Measurements from ENCODE around the gene LIFR.
"Not testable (repeated sequence)": the region's sequence is repeated elsewhere in the genome, so short reads cannot be mapped to it uniquely, and the experiment has no call there.

LIFR gene

GRCh38 chr5:38601863-38602298 lies 45.4 kb upstream of the LIFR start:
- peaks cover 19 to 31% of the 10 kb centered on the region in 2 experiments for H3K4me1 ChIP-seq (ENCODE audit: control insufficient read depth in 1 of 2, insufficient read depth in 2 of 2, low read length in 2 of 2)

GRCh38 chr5:38601133-38601862 lies 44.9 kb upstream of the LIFR start:
- H4K12ac ChIP-seq (ENCODE audit: low read depth, low read length), result no peak overlapping the region
- H3K4me1 ChIP-seq (ENCODE audit: control insufficient read depth in 1 of 2, insufficient read depth in 2 of 2, low read length in 2 of 2), result peaks cover 19 to 31% of the 10 kb centered on the region in 2 experiments
- H3K4me3 ChIP-seq (ENCODE audit: low read depth, low read length), result no peak overlapping the region
- H3K79me1 ChIP-seq (ENCODE audit: low read length), result peaks cover 20% of the 10 kb centered on the region
- no peak overlapping the region for H3K4ac ChIP-seq (ENCODE audit: low read depth, low read length)
- no peak overlapping the region for H3K9ac ChIP-seq (ENCODE audit: low read length)
- no peak overlapping the region for H4K8ac ChIP-seq (ENCODE audit: low read depth, low read length)
- H3K27ac ChIP-seq (ENCODE audit: low read depth, low read length), result no peak overlapping the region
- DNase-seq, result no peak
- no peak overlapping the region for H2AK5ac ChIP-seq (ENCODE audit: low read length)
- peak overlapping the region; percentile 6 for H3K14ac ChIP-seq (ENCODE audit: low read length)
- H3K36me3 ChIP-seq (ENCODE audit: control insufficient read depth in 1 of 2, insufficient read depth in 2 of 2, low read length in 2 of 2), result no peaks in the 10 kb centered on the region
- H3K4me2 ChIP-seq (ENCODE audit: low read length), result no peak overlapping the region
- H3K9me3 ChIP-seq (ENCODE audit: insufficient read depth, low read depth, low read length), result no peaks in the 10 kb centered on the region
- no peak overlapping the region for H3K18ac ChIP-seq (ENCODE audit: low read length)
- peak overlapping the region; percentile 58 for H4K91ac ChIP-seq (ENCODE audit: low read depth, low read length)
- H2BK5ac ChIP-seq (ENCODE audit: low read depth, low read length, poor library complexity), result no peak overlapping the region
- H3K27me3 ChIP-seq (ENCODE audit: insufficient read depth, low read length), result no peaks in the 10 kb centered on the region
- WGBS (ENCODE audit: extremely low coverage, insufficient coverage, insufficient read length), result no CpG with 5 or more reads among the region's 5 CpGs
- no peak overlapping the region for H2AFZ ChIP-seq (ENCODE audit: insufficient read depth, low read length, poor library complexity)
- H3K23ac ChIP-seq (ENCODE audit: low read length), result no peak overlapping the region
- H2BK120ac ChIP-seq (ENCODE audit: insufficient read depth, low read length, poor library complexity), result peak overlapping the region; percentile 10
- H2BK12ac ChIP-seq (ENCODE audit: low read length), result peak overlapping the region; percentile 72
- peaks cover 2% of the 10 kb centered on the region for H3K79me2 ChIP-seq (ENCODE audit: control insufficient read depth, insufficient read depth, low read length, poor library complexity)

More at GRCh38 chr5:38601863-38602298, 45.4 kb upstream of the LIFR start:
- Histone ChIP-seq H2BK12ac (ENCODE audit: low read length) (no peak overlapping the region), H3K9ac (ENCODE audit: low read length) (no peak overlapping the region), H3K27ac (ENCODE audit: low read depth, low read length) (no peak overlapping the region), H3K18ac (ENCODE audit: low read length) (no peak overlapping the region), H3K9me3 (ENCODE audit: insufficient read depth, low read depth, low read length) (no peaks in the 10 kb centered on the region), H3K79me1 (ENCODE audit: low read length) (peaks cover 22% of the 10 kb centered on the region), H4K12ac (ENCODE audit: low read depth, low read length) (no peak overlapping the region), H3K4me3 (ENCODE audit: low read depth, low read length) (no peak overlapping the region), H3K79me2 (ENCODE audit: control insufficient read depth, insufficient read depth, low read length, poor library complexity) (peaks cover 2% of the 10 kb centered on the region), H3K4ac (ENCODE audit: low read depth, low read length) (no peak overlapping the region), H3K27me3 (ENCODE audit: insufficient read depth, low read length) (no peaks in the 10 kb centered on the region), H4K91ac (ENCODE audit: low read depth, low read length) (no peak overlapping the region), H3K4me2 (ENCODE audit: low read length) (no peak overlapping the region), H3K23ac (ENCODE audit: low read length) (no peak overlapping the region), H2AFZ (ENCODE audit: insufficient read depth, low read length, poor library complexity) (no peak overlapping the region), H3K36me3 (ENCODE audit: control insufficient read depth in 1 of 2, insufficient read depth in 2 of 2, low read length in 2 of 2) (no peaks in the 10 kb centered on the region), H3K14ac (ENCODE audit: low read length) (no peak overlapping the region), H2AK5ac (ENCODE audit: low read length) (no peak overlapping the region), H4K8ac (ENCODE audit: low read depth, low read length) (no peak overlapping the region), H2BK5ac (ENCODE audit: low read depth, low read length, poor library complexity) (no peak overlapping the region), H2BK120ac (ENCODE audit: insufficient read depth, low read length, poor library complexity) (no peak overlapping the region)
- WGBS (ENCODE audit: extremely low coverage, insufficient coverage, insufficient read length), result no CpG with 5 or more reads among the region's 4 CpGs
- DNase-seq, result peak; percentile 64 to 92

GRCh38 chr5:38600329-38601045 lies 44.0 kb upstream of the LIFR start:
- WGBS (ENCODE audit: extremely low coverage, insufficient coverage, insufficient read length), result no CpG with 5 or more reads among the region's 3 CpGs
- no peak overlapping the region for H3K14ac ChIP-seq (ENCODE audit: low read length)
- H2AFZ ChIP-seq (ENCODE audit: insufficient read depth, low read length, poor library complexity), result no peak overlapping the region
- H3K4me3 ChIP-seq (ENCODE audit: low read depth, low read length), result no peak overlapping the region
- no peaks in the 10 kb centered on the region for H3K27me3 ChIP-seq (ENCODE audit: insufficient read depth, low read length)
- H3K4me1 ChIP-seq (ENCODE audit: control insufficient read depth in 1 of 2, insufficient read depth in 2 of 2, low read length in 2 of 2), result peaks cover 24 to 31% of the 10 kb centered on the region in 2 experiments
- H3K18ac ChIP-seq (ENCODE audit: low read length), result no peak overlapping the region
- H3K4me2 ChIP-seq (ENCODE audit: low read length), result no peak overlapping the region
- peak overlapping the region; percentile 42 for H2BK12ac ChIP-seq (ENCODE audit: low read length)
- H3K36me3 ChIP-seq (ENCODE audit: control insufficient read depth in 1 of 2, insufficient read depth in 2 of 2, low read length in 2 of 2), result no peaks in the 10 kb centered on the region
- H2AK5ac ChIP-seq (ENCODE audit: low read length), result no peak overlapping the region
- H3K27ac ChIP-seq (ENCODE audit: low read depth, low read length), result peak overlapping the region; percentile 66
- H2BK120ac ChIP-seq (ENCODE audit: insufficient read depth, low read length, poor library complexity), result no peak overlapping the region
- peak overlapping the region; percentile 36 for H4K91ac ChIP-seq (ENCODE audit: low read depth, low read length)
- H4K12ac ChIP-seq (ENCODE audit: low read depth, low read length), result no peak overlapping the region
- peak overlapping the region; percentile 15 for H2BK5ac ChIP-seq (ENCODE audit: low read depth, low read length, poor library complexity)
- H3K4ac ChIP-seq (ENCODE audit: low read depth, low read length), result no peak overlapping the region
- peaks cover 18% of the 10 kb centered on the region for H3K79me1 ChIP-seq (ENCODE audit: low read length)
- H3K9ac ChIP-seq (ENCODE audit: low read length), result no peak overlapping the region
- no peaks in the 10 kb centered on the region for H3K9me3 ChIP-seq (ENCODE audit: insufficient read depth, low read depth, low read length)
- no peak overlapping the region for H4K8ac ChIP-seq (ENCODE audit: low read depth, low read length)
- H3K23ac ChIP-seq (ENCODE audit: low read length), result no peak overlapping the region
- peaks cover 4% of the 10 kb centered on the region for H3K79me2 ChIP-seq (ENCODE audit: control insufficient read depth, insufficient read depth, low read length, poor library complexity)
- peak; percentile 68 to 90 for DNase-seq

GRCh38 chr5:38599751-38600150 lies 43.3 kb upstream of the LIFR start:
- not testable (repeated sequence) for H2AFZ ChIP-seq (ENCODE audit: insufficient read depth, low read length, poor library complexity); H3K4me2 ChIP-seq (ENCODE audit: low read length); H3K23ac ChIP-seq (ENCODE audit: low read length); H4K8ac ChIP-seq (ENCODE audit: low read depth, low read length); H3K36me3 ChIP-seq (ENCODE audit: control insufficient read depth in 1 of 2, insufficient read depth in 2 of 2, low read length in 2 of 2); H2BK12ac ChIP-seq (ENCODE audit: low read length); H3K27me3 ChIP-seq (ENCODE audit: insufficient read depth, low read length); H3K9me3 ChIP-seq (ENCODE audit: insufficient read depth, low read depth, low read length); H3K79me2 ChIP-seq (ENCODE audit: control insufficient read depth, insufficient read depth, low read length, poor library complexity); H2BK5ac ChIP-seq (ENCODE audit: low read depth, low read length, poor library complexity); H3K14ac ChIP-seq (ENCODE audit: low read length); H3K9ac ChIP-seq (ENCODE audit: low read length); H4K12ac ChIP-seq (ENCODE audit: low read depth, low read length); H3K18ac ChIP-seq (ENCODE audit: low read length); H3K4ac ChIP-seq (ENCODE audit: low read depth, low read length); H3K4me3 ChIP-seq (ENCODE audit: low read depth, low read length); H2BK120ac ChIP-seq (ENCODE audit: insufficient read depth, low read length, poor library complexity); H2AK5ac ChIP-seq (ENCODE audit: low read length); H4K91ac ChIP-seq (ENCODE audit: low read depth, low read length)
- peaks cover 22% of the 10 kb centered on the region for H3K79me1 ChIP-seq (ENCODE audit: low read length)
- peaks cover 29 to 33% of the 10 kb centered on the region in 2 experiments for H3K4me1 ChIP-seq (ENCODE audit: control insufficient read depth in 1 of 2, insufficient read depth in 2 of 2, low read length in 2 of 2)
- H3K27ac ChIP-seq (ENCODE audit: low read depth, low read length), result peak overlapping the region; percentile 66
- peak; percentile 73 to 88 for DNase-seq
